Measurements from ENCODE around the gene DOCK1. TPM values are rescaled to one million over a fixed set of nuclear protein-coding genes. Genes with fewer than 3 reads are reported as not detected.

Gene DOCK1
- polyA plus RNA-seq, 1 of the 3 experiments (the other 2 are of a cell fraction) = 15.5 TPM

DNA sequence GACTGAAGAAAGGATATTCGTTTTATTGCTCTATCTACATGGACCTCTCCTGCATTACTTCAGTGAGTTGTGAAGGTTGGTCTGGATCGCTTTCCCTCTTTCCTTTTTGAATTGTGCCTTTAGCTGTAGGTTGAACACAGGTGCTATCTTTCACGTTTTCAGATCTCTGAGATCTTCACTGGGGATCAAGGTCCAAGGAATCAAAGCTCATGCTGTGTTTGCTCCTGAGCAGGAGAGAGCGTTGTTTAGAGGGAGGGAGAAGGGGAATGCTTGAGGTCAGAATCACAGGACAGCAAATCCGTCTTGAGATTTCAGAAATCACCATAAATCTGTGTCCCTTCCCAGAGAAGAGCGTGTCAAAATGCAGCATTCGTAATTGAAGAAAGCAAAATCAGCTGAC lies 186.1 kb downstream of the DOCK1 start:
- POLR2A ChIA-PET = no interaction called here
- TF ChIP-seq, protein P1, sequence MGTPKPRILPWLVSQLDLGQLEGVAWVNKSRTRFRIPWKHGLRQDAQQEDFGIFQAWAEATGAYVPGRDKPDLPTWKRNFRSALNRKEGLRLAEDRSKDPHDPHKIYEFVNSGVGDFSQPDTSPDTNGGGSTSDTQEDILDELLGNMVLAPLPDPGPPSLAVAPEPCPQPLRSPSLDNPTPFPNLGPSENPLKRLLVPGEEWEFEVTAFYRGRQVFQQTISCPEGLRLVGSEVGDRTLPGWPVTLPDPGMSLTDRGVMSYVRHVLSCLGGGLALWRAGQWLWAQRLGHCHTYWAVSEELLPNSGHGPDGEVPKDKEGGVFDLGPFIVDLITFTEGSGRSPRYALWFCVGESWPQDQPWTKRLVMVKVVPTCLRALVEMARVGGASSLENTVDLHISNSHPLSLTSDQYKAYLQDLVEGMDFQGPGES (IDR thresholded peaks at IDR 0.05; ENCODE audit: low read depth, low read length) = no peak
- TF ChIP-seq TEAD4 (IDR thresholded peaks at IDR 0.05; ENCODE audit: borderline replicate concordance, insufficient read depth) (no peak), YY1 (IDR thresholded peaks at IDR 0.05; ENCODE audit: low read depth) (no peak), RAD21 (IDR thresholded peaks at IDR 0.05; ENCODE audit: low read length) (no peak)
- TF ChIP-seq, protein P2, sequence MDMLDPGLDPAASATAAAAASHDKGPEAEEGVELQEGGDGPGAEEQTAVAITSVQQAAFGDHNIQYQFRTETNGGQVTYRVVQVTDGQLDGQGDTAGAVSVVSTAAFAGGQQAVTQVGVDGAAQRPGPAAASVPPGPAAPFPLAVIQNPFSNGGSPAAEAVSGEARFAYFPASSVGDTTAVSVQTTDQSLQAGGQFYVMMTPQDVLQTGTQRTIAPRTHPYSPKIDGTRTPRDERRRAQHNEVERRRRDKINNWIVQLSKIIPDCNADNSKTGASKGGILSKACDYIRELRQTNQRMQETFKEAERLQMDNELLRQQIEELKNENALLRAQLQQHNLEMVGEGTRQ (IDR thresholded peaks at IDR 0.05; ENCODE audit: borderline replicate concordance, low read depth, low read length) = no peak
- Histone ChIP-seq H3K27ac (ENCODE audit: low read depth in 2 of 2, low read length in 1 of 2) (no peak overlapping the region), H3K36me3 (replicated peaks in 1 of 2; ENCODE audit: control insufficient read depth in 1 of 2, insufficient read depth in 2 of 2, low read length in 1 of 2) (peaks cover 0 to 3% of the 10 kb centered on the region in 2 experiments), H3K27me3 (ENCODE audit: insufficient read depth) (no peaks in the 10 kb centered on the region), H3K79me2 (ENCODE audit: insufficient read depth) (no peaks in the 10 kb centered on the region; the same call in 1 of the 2 replicates), H3K9me3 (no peaks in the 10 kb centered on the region), H3K4me3 (ENCODE audit: low read depth in 2 of 2, low read length in 1 of 2) (no peak overlapping the region), H4K20me1 (ENCODE audit: insufficient read depth) (no peaks in the 10 kb centered on the region), H3K4me1 (ENCODE audit: control insufficient read depth in 1 of 2, insufficient read depth in 2 of 2, low read depth in 1 of 2, low read length in 1 of 2) (no peaks in the 10 kb centered on the region), H3F3A (replicated peaks; ENCODE audit: insufficient read depth) (no peaks in the 10 kb centered on the region), H2AFZ (ENCODE audit: low read depth) (no peak overlapping the region), H3K9me2 (no peaks in the 10 kb centered on the region), H3K4me2 (no peak overlapping the region), H3K9ac (no peak overlapping the region)
- WGBS (ENCODE audit: low lambda C conversion rate) = 88% methylated on average over 7 of the region's 7 CpGs
- DNase-seq = no peak
- CTCF ChIA-PET = interaction anchor here (1.0 kb wide), 1 partner anchor 762 kb away, joined by 3 read pairs; no protein-coding TSS in a partner anchor

DNA sequence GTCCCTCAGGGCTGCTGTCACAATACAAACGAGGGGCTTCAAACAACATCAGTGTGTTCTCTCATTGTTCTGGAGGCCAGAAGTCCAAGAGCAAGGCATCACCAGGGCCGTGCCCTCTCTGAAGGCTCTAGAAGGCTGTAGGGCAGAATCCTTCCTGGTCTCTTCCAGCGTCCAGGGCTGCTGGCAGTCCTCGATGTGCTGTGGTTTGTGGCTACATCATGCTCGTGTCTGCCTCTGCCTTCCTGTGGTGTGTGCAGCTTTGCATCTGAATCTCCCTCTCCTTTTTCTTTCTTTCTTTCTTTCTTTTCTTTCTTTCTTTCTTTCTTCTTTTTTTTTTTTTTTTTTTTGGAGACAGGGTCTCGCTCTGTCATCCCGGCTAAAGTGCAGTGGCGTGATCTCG lies 187.7 kb downstream of the DOCK1 start:
- POLR2A ChIA-PET = no interaction called here
- TF ChIP-seq GATA2 (CRISPR knock-in tag; IDR thresholded peaks at IDR 0.05) (no peak), RXRA (IDR thresholded peaks at IDR 0.05; ENCODE audit: borderline replicate concordance, low read depth) (no peak), TAF1 (IDR thresholded peaks at IDR 0.05; ENCODE audit: borderline replicate concordance, low read depth, low read length) (no peak), GABPA (IDR thresholded peaks at IDR 0.05; ENCODE audit: low read depth) (no peak), MEF2A (IDR thresholded peaks at IDR 0.05; ENCODE audit: borderline replicate concordance, low read depth) (no peak), RAD21 (IDR thresholded peaks at IDR 0.05; ENCODE audit: low read length) (no peak), TEAD4 (IDR thresholded peaks at IDR 0.05; ENCODE audit: borderline replicate concordance, insufficient read depth) (no peak), SMC3 (IDR thresholded peaks at IDR 0.05; ENCODE audit: low read depth, low read length) (no peak), POLR2AphosphoS5 (IDR thresholded peaks at IDR 0.05; ENCODE audit: low read depth, low read length) (no peak), NRF1 (IDR thresholded peaks at IDR 0.05; ENCODE audit: low read depth, low read length) (no peak)
- TF ChIP-seq, protein P3, sequence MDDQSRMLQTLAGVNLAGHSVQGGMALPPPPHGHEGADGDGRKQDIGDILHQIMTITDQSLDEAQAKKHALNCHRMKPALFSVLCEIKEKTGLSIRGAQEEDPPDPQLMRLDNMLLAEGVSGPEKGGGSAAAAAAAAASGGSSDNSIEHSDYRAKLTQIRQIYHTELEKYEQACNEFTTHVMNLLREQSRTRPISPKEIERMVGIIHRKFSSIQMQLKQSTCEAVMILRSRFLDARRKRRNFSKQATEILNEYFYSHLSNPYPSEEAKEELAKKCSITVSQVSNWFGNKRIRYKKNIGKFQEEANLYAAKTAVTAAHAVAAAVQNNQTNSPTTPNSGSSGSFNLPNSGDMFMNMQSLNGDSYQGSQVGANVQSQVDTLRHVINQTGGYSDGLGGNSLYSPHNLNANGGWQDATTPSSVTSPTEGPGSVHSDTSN (IDR thresholded peaks at IDR 0.05) = no peak
- TF ChIP-seq, protein P4, sequence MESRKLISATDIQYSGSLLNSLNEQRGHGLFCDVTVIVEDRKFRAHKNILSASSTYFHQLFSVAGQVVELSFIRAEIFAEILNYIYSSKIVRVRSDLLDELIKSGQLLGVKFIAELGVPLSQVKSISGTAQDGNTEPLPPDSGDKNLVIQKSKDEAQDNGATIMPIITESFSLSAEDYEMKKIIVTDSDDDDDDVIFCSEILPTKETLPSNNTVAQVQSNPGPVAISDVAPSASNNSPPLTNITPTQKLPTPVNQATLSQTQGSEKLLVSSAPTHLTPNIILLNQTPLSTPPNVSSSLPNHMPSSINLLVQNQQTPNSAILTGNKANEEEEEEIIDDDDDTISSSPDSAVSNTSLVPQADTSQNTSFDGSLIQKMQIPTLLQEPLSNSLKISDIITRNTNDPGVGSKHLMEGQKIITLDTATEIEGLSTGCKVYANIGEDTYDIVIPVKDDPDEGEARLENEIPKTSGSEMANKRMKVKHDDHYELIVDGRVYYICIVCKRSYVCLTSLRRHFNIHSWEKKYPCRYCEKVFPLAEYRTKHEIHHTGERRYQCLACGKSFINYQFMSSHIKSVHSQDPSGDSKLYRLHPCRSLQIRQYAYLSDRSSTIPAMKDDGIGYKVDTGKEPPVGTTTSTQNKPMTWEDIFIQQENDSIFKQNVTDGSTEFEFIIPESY (IDR thresholded peaks at IDR 0.05; ENCODE audit: borderline replicate concordance, low read depth) = no peak
- TF ChIP-seq, protein P5, sequence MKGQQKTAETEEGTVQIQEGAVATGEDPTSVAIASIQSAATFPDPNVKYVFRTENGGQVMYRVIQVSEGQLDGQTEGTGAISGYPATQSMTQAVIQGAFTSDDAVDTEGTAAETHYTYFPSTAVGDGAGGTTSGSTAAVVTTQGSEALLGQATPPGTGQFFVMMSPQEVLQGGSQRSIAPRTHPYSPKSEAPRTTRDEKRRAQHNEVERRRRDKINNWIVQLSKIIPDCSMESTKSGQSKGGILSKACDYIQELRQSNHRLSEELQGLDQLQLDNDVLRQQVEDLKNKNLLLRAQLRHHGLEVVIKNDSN (IDR thresholded peaks at IDR 0.05; ENCODE audit: borderline replicate concordance, low read depth) = no peak

More for the DNA sequence above, 187.7 kb downstream of the DOCK1 start:
- Histone ChIP-seq H3K9me2 (no peaks in the 10 kb centered on the region), H3K79me2 (ENCODE audit: insufficient read depth) (no peaks in the 10 kb centered on the region; the same call in 1 of the 2 replicates), H3K27me3 (ENCODE audit: insufficient read depth) (no peaks in the 10 kb centered on the region), H3K4me3 (ENCODE audit: low read depth in 2 of 2, low read length in 1 of 2) (no peak overlapping the region), H4K20me1 (ENCODE audit: insufficient read depth) (no peaks in the 10 kb centered on the region), H3K36me3 (replicated peaks in 1 of 2; ENCODE audit: control insufficient read depth in 1 of 2, insufficient read depth in 2 of 2, low read length in 1 of 2) (peaks cover 3 to 5% of the 10 kb centered on the region in 2 experiments), H3K9ac (no peak overlapping the region), H3K4me1 (ENCODE audit: control insufficient read depth in 1 of 2, insufficient read depth in 2 of 2, low read depth in 1 of 2, low read length in 1 of 2) (no peaks in the 10 kb centered on the region; a peak in 1 of 4 replicates), H3K27ac (ENCODE audit: low read depth in 2 of 2, low read length in 1 of 2) (no peak overlapping the region), H3F3A (replicated peaks; ENCODE audit: insufficient read depth) (no peaks in the 10 kb centered on the region), H3K9me3 (no peaks in the 10 kb centered on the region), H3K4me2 (no peak overlapping the region), H2AFZ (ENCODE audit: low read depth) (no peak overlapping the region)
- WGBS (ENCODE audit: low lambda C conversion rate) = 95% methylated on average over 7 of the region's 9 CpGs
- CTCF ChIA-PET = no interaction called here
- DNase-seq = no peak

Measured in SK-N-SH (cell line).